ENCODE results near the gene NEMP1.

NEMP1 gene

GRCh38 chr12:57096748-57097553 lies 18.4 kb upstream of the NEMP1 start:
- peak overlapping the region in 2 of 3 experiments; percentile 30 to 92 for H3K27ac Mint-ChIP-seq
- TF ChIP-seq CTCF (IDR thresholded peaks at IDR 0.05; ENCODE audit: unreplicated experiment in 3 of 3): no peak
- H3K9me3 Mint-ChIP-seq: no peaks in the 10 kb centered on the region
- H3K4me1 Mint-ChIP-seq: peaks cover 62% of the 10 kb centered on the region
- peaks cover 76% of the 10 kb centered on the region for H3K36me3 Mint-ChIP-seq (ENCODE audit: low read depth)
- no peaks in the 10 kb centered on the region for H3K27me3 Mint-ChIP-seq (ENCODE audit: low read depth)
- H3K4me3 Mint-ChIP-seq: no peak overlapping the region

GRCh38 chr12:57096099-57096572 lies 17.5 kb upstream of the NEMP1 start:
- H3K4me1 Mint-ChIP-seq: peaks cover 69% of the 10 kb centered on the region
- peak overlapping the region; percentile 73 to 95 (median 92) for H3K27ac Mint-ChIP-seq
- no peak for TF ChIP-seq CTCF (IDR thresholded peaks at IDR 0.05; ENCODE audit: unreplicated experiment in 3 of 3)
- peaks cover 76% of the 10 kb centered on the region for H3K36me3 Mint-ChIP-seq (ENCODE audit: low read depth)
- H3K9me3 Mint-ChIP-seq: no peaks in the 10 kb centered on the region
- H3K4me3 Mint-ChIP-seq: peak overlapping the region in 1 of 3 experiments; percentile 18
- H3K27me3 Mint-ChIP-seq (ENCODE audit: low read depth): no peaks in the 10 kb centered on the region

- peaks cover 76% of the 10 kb centered on the region for H3K4me1 Mint-ChIP-seq
- no peak for TF ChIP-seq CTCF (IDR thresholded peaks at IDR 0.05; ENCODE audit: unreplicated experiment in 3 of 3)
- H3K27me3 Mint-ChIP-seq (ENCODE audit: low read depth): no peaks in the 10 kb centered on the region
- H3K36me3 Mint-ChIP-seq (ENCODE audit: low read depth): peaks cover 83% of the 10 kb centered on the region
- H3K27ac Mint-ChIP-seq: peak overlapping the region; percentile 73 to 95 (median 92)
- H3K9me3 Mint-ChIP-seq: no peaks in the 10 kb centered on the region
- no peak overlapping the region for H3K4me3 Mint-ChIP-seq
These were observed 16.8 kb upstream of the NEMP1 start for GRCh38 chr12:57095440-57095839.

- TF ChIP-seq CTCF (IDR thresholded peaks at IDR 0.05; ENCODE audit: unreplicated experiment in 3 of 3): no peak
- Mint-ChIP-seq H3K9me3 (no peaks in the 10 kb centered on the region), H3K36me3 (ENCODE audit: low read depth) (peaks cover 78% of the 10 kb centered on the region), H3K4me1 (peaks cover 83% of the 10 kb centered on the region), H3K4me3 (peak overlapping the region; percentile 47 to 82 (median 78)), H3K27me3 (ENCODE audit: low read depth) (no peaks in the 10 kb centered on the region), H3K27ac (peak overlapping the region; percentile 92 to 95 (median 95))
These were observed 15.9 kb upstream of the NEMP1 start for GRCh38 chr12:57094208-57095160.

- Mint-ChIP-seq H3K36me3 (ENCODE audit: low read depth) (peaks cover 69% of the 10 kb centered on the region), H3K27ac (peak overlapping the region; percentile 92 to 95 (median 95)), H3K9me3 (no peaks in the 10 kb centered on the region), H3K27me3 (ENCODE audit: low read depth) (no peaks in the 10 kb centered on the region), H3K4me1 (peaks cover 79% of the 10 kb centered on the region), H3K4me3 (peak overlapping the region; percentile 78 to 82 (median 80))
- TF ChIP-seq CTCF (IDR thresholded peaks at IDR 0.05; ENCODE audit: unreplicated experiment in 3 of 3): peak; percentile 41 to 59 (median 49)
These were observed 15.0 kb upstream of the NEMP1 start for GRCh38 chr12:57093415-57094207.
